COR-L47 (cell line): ENCODE measurements around the gene HHLA2.
"Not testable (repeated sequence)": the region's sequence is repeated elsewhere in the genome, so short reads cannot be mapped to it uniquely, and the experiment has no call there.

ENCODE experiments used
- DNase-seq: peaks from one replicate; lab custom pipeline; 2025; lab: John Stamatoyannopoulos, UW

HHLA2 gene

GRCh38 chr3:108296239-108296638, at the start of gene HHLA2:
HHLA2 (plus strand) TSS chr3:108296548; CDS start chr3:108351814, 55,266 bp downstream.
- no peak for DNase-seq

GRCh38 chr3:108250626-108251025, 45.7 kb upstream of the HHLA2 start:
- no peak for DNase-seq

GRCh38 chr3:108251265-108251664, 45.1 kb upstream of the HHLA2 start:
- DNase-seq: no peak

- no peak for DNase-seq
Observed at GRCh38 chr3:108251844-108252243, 44.5 kb upstream of the HHLA2 start.

GRCh38 chr3:108255131-108255530, 41.2 kb upstream of the HHLA2 start:
- DNase-seq: no peak

- not testable (repeated sequence) for DNase-seq
Observed at GRCh38 chr3:108264534-108265298, 31.6 kb upstream of the HHLA2 start.

GRCh38 chr3:108268235-108268634, 28.1 kb upstream of the HHLA2 start:
- not testable (repeated sequence) for DNase-seq

GRCh38 chr3:108271626-108272025, 24.7 kb upstream of the HHLA2 start:
- no peak for DNase-seq

GRCh38 chr3:108279066-108279465, 17.3 kb upstream of the HHLA2 start:
- not testable (repeated sequence) for DNase-seq

GRCh38 chr3:108280476-108280875, 15.9 kb upstream of the HHLA2 start:
- DNase-seq: no peak

GRCh38 chr3:108281670-108282069, 14.7 kb upstream of the HHLA2 start:
- no peak for DNase-seq

- DNase-seq: no peak
Observed at GRCh38 chr3:108283006-108283405, 13.3 kb upstream of the HHLA2 start.

GRCh38 chr3:108283989-108284388, 12.4 kb upstream of the HHLA2 start:
- DNase-seq: no peak

GRCh38 chr3:108285176-108285575, 11.2 kb upstream of the HHLA2 start:
- DNase-seq: no peak

GRCh38 chr3:108287146-108287545, 9.2 kb upstream of the HHLA2 start:
- DNase-seq: no peak

GRCh38 chr3:108288193-108288592, 8.2 kb upstream of the HHLA2 start:
- DNase-seq: not testable (repeated sequence)

GRCh38 chr3:108289159-108289558, 7.2 kb upstream of the HHLA2 start:
- DNase-seq: no peak

GRCh38 chr3:108292450-108292849, 3.9 kb upstream of the HHLA2 start:
- DNase-seq: no peak

GRCh38 chr3:108292905-108293328, 3.4 kb upstream of the HHLA2 start:
- no peak for DNase-seq

- DNase-seq: no peak
Observed at GRCh38 chr3:108293858-108294257, 2.5 kb upstream of the HHLA2 start.

- no peak for DNase-seq
Observed at GRCh38 chr3:108295421-108296175, 750 bp upstream of the HHLA2 start.

GRCh38 chr3:108297647-108298046, 1.3 kb downstream of the HHLA2 start:
- no peak for DNase-seq

GRCh38 chr3:108298056-108298455, 1.7 kb downstream of the HHLA2 start:
- no peak for DNase-seq
